PC-9 (cell line): ENCODE measurements around the gene DSCAML1. TPM values are rescaled to one million over a fixed set of nuclear protein-coding genes. Genes with fewer than 3 reads are reported as not detected.

ENCODE experiments used
- BruUV-seq: library from RNA; stranded (reverse); fragments of 400-500 nt; replicated peaks from 2 replicates; lab custom pipeline; 2021; lab: Mats Ljungman, UMichigan
- CTCF ChIA-PET: fragments of 300-600 bp; sonication (Branson Sonifier 250); formaldehyde crosslinking; loops from one replicate; lab custom pipeline; 2022; ENCODE audit warnings: antibody characterized with exemption; lab: Charles Lee
- POLR2A ChIA-PET: fragments of 300-600 bp; sonication (Branson Sonifier 250); formaldehyde crosslinking; loops from one replicate; lab custom pipeline; 2022; ENCODE audit warnings: antibody characterized with exemption; ENCODE audit not compliant: unreplicated experiment; lab: Charles Lee
- DNase-seq, 2 experiments: peaks; one replicate each; pipeline versions ENCODE4 v3.0.0 to v3.0.0-alpha.2; 2015 to 2022; ENCODE audit warnings: mixed read lengths in 1 of 2
- H2AFZ ChIP-seq: fragments of 200-600 bp; sonication (generic); 2 replicates; pipeline ENCODE4 v1.8.1; 2017; ENCODE audit warnings: antibody characterized with exemption
- H3F3A ChIP-seq: fragments of 200-600 bp; sonication (generic); 2 replicates; pipeline ENCODE4 v1.8.1; 2017; ENCODE audit warnings: antibody characterized with exemption, mild to moderate bottlenecking, low read depth; ENCODE audit not compliant: insufficient read depth
- H3K27ac ChIP-seq: fragments of 200-600 bp; sonication (generic); 2 replicates; pipeline ENCODE4 v1.6.1; 2016; ENCODE audit warnings: mixed run types
- H3K27me3 ChIP-seq: fragments of 200-600 bp; sonication (generic); 2 replicates; pipeline ENCODE4 v1.6.1; 2016; ENCODE audit warnings: low read depth, mixed run types; ENCODE audit not compliant: insufficient read depth
- H3K36me3 ChIP-seq: fragments of 200-600 bp; sonication (generic); 2 replicates; pipeline ENCODE4 v1.6.1; 2016; ENCODE audit warnings: low read depth, mixed run types
- H3K4me1 ChIP-seq: fragments of 200-600 bp; sonication (generic); replicated peaks from 2 replicates; pipeline ENCODE4 v1.6.1; 2016; ENCODE audit warnings: mixed run types; ENCODE audit not compliant: insufficient read depth
- H3K4me2 ChIP-seq: fragments of 200-600 bp; sonication (generic); 2 replicates; pipeline ENCODE4 v1.6.1; 2017; ENCODE audit warnings: mixed run types
- H3K4me3 ChIP-seq: fragments of 200-600 bp; sonication (generic); 2 replicates; pipeline ENCODE4 v1.6.1; 2016; ENCODE audit warnings: mixed run types
- H3K79me2 ChIP-seq: fragments of 200-600 bp; sonication (generic); 2 replicates; pipeline ENCODE4 v1.6.1; 2017; ENCODE audit warnings: low read depth, mixed run types
- H3K9me2 ChIP-seq: fragments of 200-600 bp; sonication (generic); 2 replicates; pipeline ENCODE4 v1.8.1; 2017; ENCODE audit warnings: mild to moderate bottlenecking; ENCODE audit not compliant: insufficient read depth
- H3K9me3 ChIP-seq: fragments of 200-600 bp; sonication (generic); 2 replicates; pipeline ENCODE4 v1.8.1; 2016; ENCODE audit warnings: low read depth; ENCODE audit not compliant: insufficient read depth
- H4K20me1 ChIP-seq: fragments of 200-600 bp; sonication (generic); 2 replicates; pipeline ENCODE4 v1.8.1; 2017; ENCODE audit not compliant: insufficient read depth
- EZH2 ChIP-seq: fragments of 200-600 bp; sonication (generic); IDR thresholded peaks from 2 replicates; pipeline ENCODE4 v1.8.0; 2017; ENCODE audit warnings: antibody characterized with exemption, low read depth
- intact Hi-C: fragments of 100-400 bp; cut with micrococcal nuclease; formaldehyde crosslinking; loops from one replicate; pipeline ENCODE4 v1.10.0; 2022; ENCODE audit not compliant: unreplicated experiment
- total RNA-seq: library from RNA; stranded (reverse); gene quantifications from 2 replicates; pipeline ENCODE4 v1.2.3, GENCODE V29; 2021
- TF ChIP-seq, protein P1 (sequence below): fragments of 200-600 bp; sonication (generic); conservative IDR thresholded peaks from 2 replicates; pipeline ENCODE4 v1.6.1; 2017; ENCODE audit warnings: mixed run types, antibody characterized with exemption, mild to moderate bottlenecking, moderate library complexity

Gene DSCAML1
- total RNA-seq, 1 experiment from 2014 or later = not detected

DNA sequence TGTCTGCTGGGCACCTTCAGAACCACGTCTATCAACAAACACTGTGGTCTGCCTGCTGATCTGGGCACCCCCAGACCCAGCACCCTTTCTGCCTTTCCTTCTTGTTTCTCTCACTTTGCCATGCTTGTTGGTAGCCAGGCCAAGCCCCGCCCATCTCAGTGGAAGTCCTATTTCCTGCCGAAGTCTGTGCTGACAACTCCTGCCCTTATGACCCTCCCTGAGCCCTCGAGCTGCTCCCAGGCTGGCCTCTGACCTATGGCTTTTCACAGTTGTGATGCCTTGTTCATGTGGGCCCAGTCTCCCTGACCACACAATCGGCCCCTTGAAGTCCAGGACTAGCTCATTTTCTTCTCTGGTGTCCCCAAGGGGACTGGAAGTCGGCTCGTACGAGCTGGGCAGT, 132.1 kb downstream of the DSCAML1 start:
- Histone ChIP-seq H3K9me3 (no peaks in the 10 kb centered on the region), H4K20me1 (no peaks in the 10 kb centered on the region), H3K4me1 (no peaks in the 10 kb centered on the region), H2AFZ (no peak overlapping the region), H3K4me3 (no peak overlapping the region), H3K79me2 (no peaks in the 10 kb centered on the region), H3K27me3 (peaks cover 100% of the 10 kb centered on the region), H3K4me2 (no peak overlapping the region), H3K36me3 (no peaks in the 10 kb centered on the region), H3F3A (no peaks in the 10 kb centered on the region), H3K27ac (no peak overlapping the region), H3K9me2 (no peaks in the 10 kb centered on the region)
- no peak for TF ChIP-seq EZH2
- TF ChIP-seq, protein P1, sequence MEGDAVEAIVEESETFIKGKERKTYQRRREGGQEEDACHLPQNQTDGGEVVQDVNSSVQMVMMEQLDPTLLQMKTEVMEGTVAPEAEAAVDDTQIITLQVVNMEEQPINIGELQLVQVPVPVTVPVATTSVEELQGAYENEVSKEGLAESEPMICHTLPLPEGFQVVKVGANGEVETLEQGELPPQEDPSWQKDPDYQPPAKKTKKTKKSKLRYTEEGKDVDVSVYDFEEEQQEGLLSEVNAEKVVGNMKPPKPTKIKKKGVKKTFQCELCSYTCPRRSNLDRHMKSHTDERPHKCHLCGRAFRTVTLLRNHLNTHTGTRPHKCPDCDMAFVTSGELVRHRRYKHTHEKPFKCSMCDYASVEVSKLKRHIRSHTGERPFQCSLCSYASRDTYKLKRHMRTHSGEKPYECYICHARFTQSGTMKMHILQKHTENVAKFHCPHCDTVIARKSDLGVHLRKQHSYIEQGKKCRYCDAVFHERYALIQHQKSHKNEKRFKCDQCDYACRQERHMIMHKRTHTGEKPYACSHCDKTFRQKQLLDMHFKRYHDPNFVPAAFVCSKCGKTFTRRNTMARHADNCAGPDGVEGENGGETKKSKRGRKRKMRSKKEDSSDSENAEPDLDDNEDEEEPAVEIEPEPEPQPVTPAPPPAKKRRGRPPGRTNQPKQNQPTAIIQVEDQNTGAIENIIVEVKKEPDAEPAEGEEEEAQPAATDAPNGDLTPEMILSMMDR = no peak
- DNase-seq = no peak
- intact Hi-C loops = no loop called here
- ChIA-PET CTCF (no interaction called here), POLR2A (no interaction called here)
- no TSS peak for BruUV-seq

DNA sequence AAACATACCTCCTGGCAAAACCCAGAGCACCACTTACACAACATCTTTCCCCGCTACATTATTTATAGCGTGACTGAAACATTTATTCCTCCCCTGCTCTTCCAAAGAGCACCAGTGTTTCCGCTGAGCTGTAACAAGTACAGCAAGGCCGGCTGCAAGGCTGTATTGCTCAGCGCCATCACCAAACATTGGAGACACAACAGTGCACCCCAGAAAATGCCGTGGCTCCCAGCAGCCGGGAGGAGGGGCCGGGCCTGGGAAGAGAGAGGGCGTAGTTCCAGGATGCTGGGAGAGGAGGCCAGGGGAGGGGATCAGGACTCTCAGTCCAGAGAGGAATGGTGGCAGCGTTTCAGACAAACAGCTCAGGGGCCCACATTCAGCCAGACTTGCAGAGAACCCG, 133.2 kb downstream of the DSCAML1 start:
- Histone ChIP-seq H3K9me3 (no peaks in the 10 kb centered on the region), H4K20me1 (no peaks in the 10 kb centered on the region), H3K27me3 (peaks cover 100% of the 10 kb centered on the region), H3K4me1 (no peaks in the 10 kb centered on the region), H3K4me3 (no peak overlapping the region), H2AFZ (no peak overlapping the region), H3K4me2 (no peak overlapping the region), H3F3A (no peaks in the 10 kb centered on the region), H3K27ac (no peak overlapping the region), H3K79me2 (no peaks in the 10 kb centered on the region), H3K36me3 (no peaks in the 10 kb centered on the region), H3K9me2 (no peaks in the 10 kb centered on the region)
- intact Hi-C loops = no loop called here
- BruUV-seq = no TSS peak
- CTCF ChIA-PET = no interaction called here
- POLR2A ChIA-PET = no interaction called here
- TF ChIP-seq, protein P1 = no peak
- no peak for TF ChIP-seq EZH2
- no peak for DNase-seq

DNA sequence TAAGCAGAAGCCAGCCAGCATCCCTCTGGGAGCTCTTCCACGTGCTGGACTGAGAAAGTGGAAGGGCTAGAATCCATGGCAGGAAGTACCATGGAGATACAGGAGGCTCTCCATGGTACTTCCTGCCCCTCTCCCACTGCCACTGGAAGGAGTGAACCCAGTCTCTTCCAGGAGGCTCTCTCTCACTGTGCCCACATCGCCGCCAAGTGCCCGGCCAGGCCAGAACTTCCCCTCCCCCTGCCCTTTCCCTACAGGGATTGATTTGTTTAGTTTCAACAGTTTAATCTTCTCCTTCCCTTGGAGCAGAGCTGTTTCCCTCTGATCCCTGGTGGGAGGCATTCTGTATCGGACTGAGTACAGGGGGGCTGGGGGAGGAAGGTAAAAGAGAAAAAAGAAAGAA, 133.6 kb downstream of the DSCAML1 start:
- Histone ChIP-seq H4K20me1 (no peaks in the 10 kb centered on the region), H3K4me1 (no peaks in the 10 kb centered on the region), H3K4me3 (no peak overlapping the region), H3K27ac (no peak overlapping the region), H3K27me3 (peaks cover 100% of the 10 kb centered on the region), H3K9me3 (no peaks in the 10 kb centered on the region), H2AFZ (no peak overlapping the region), H3K36me3 (no peaks in the 10 kb centered on the region), H3K4me2 (no peak overlapping the region), H3K9me2 (no peaks in the 10 kb centered on the region), H3F3A (no peaks in the 10 kb centered on the region), H3K79me2 (no peaks in the 10 kb centered on the region)
- BruUV-seq = no TSS peak
- no peak for DNase-seq
- TF ChIP-seq EZH2 = no peak
- TF ChIP-seq, protein P1 = no peak
- intact Hi-C loops = no loop called here
- POLR2A ChIA-PET = interaction anchor here (0.6 kb wide), 1 partner anchor 231 kb away, joined by 12 read pairs; no protein-coding TSS in a partner anchor
- CTCF ChIA-PET = no interaction called here
